OCI-LY7 (cell line): ENCODE results near the gene SPATA16. TPM values are rescaled to one million over a fixed set of nuclear protein-coding genes. Genes with fewer than 3 reads are reported as not detected.
"Not testable (repeated sequence)": the region's sequence is repeated elsewhere in the genome, so short reads cannot be mapped to it uniquely, and the experiment has no call there.

Experiments
- BruUV-seq: library from RNA; stranded (reverse); fragments of 400-500 nt; replicated peaks from 2 replicates; lab custom pipeline; 2021; lab: Mats Ljungman, UMichigan
- CTCF ChIA-PET: fragments of 300-600 bp; sonication (Branson Sonifier 250); formaldehyde crosslinking; loops from one replicate; lab custom pipeline; 2022; ENCODE audit warnings: antibody characterized with exemption; ENCODE audit not compliant: unreplicated experiment; lab: Charles Lee
- POLR2A ChIA-PET: fragments of 300-600 bp; sonication (Branson Sonifier 250); formaldehyde crosslinking; loops from one replicate; lab custom pipeline; 2022; ENCODE audit warnings: antibody characterized with exemption; lab: Charles Lee
- DNase-seq: peaks from one replicate; pipeline ENCODE4 v3.0.0-alpha.2; 2015; ENCODE audit warnings: low spot score
- H2AFZ ChIP-seq: fragments of 200-600 bp; sonication (generic), shearing (Covaris generic); 2 replicates; pipeline ENCODE4 v1.6.1; 2014; ENCODE audit warnings: mild to moderate bottlenecking, antibody characterized with exemption, low read length, moderate library complexity
- H3K27ac ChIP-seq: fragments of 200-600 bp; sonication (generic); 2 replicates; pipeline ENCODE4 v1.5.1; 2014; ENCODE audit warnings: mixed run types, low read depth, mild to moderate bottlenecking, moderate library complexity, low read length, inconsistent platforms; ENCODE audit not compliant: poor library complexity, severe bottlenecking
- H3K36me3 ChIP-seq: fragments of 200-600 bp; sonication (generic); 2 replicates; pipeline ENCODE4 v1.6.1; 2014; ENCODE audit warnings: mild to moderate bottlenecking, antibody characterized with exemption, low read length, moderate library complexity, mixed read lengths; ENCODE audit not compliant: insufficient read depth
- H3K4me1 ChIP-seq: fragments of 200-600 bp; sonication (generic); 2 replicates; pipeline ENCODE4 v1.5.1; 2014; ENCODE audit warnings: mild to moderate bottlenecking, low read length; ENCODE audit not compliant: insufficient read depth, poor library complexity, severe bottlenecking
- H3K4me2 ChIP-seq: fragments of 200-600 bp; sonication (generic); 2 replicates; pipeline ENCODE4 v1.6.1; 2014; ENCODE audit warnings: mild to moderate bottlenecking, low read length
- H3K4me3 ChIP-seq: fragments of 200-600 bp; sonication (generic); 2 replicates; pipeline ENCODE4 v1.5.1; 2014; ENCODE audit warnings: mild to moderate bottlenecking, low read depth, low read length; ENCODE audit not compliant: poor library complexity, severe bottlenecking
- H3K79me2 ChIP-seq: fragments of 200-600 bp; sonication (generic); 2 replicates; pipeline ENCODE4 v1.6.1; 2016; ENCODE audit warnings: low read depth, mild to moderate bottlenecking, low read length, moderate library complexity, mixed read lengths; ENCODE audit not compliant: insufficient read depth
- H3K9me2 ChIP-seq: fragments of 200-600 bp; sonication (generic); 2 replicates; pipeline ENCODE4 v1.6.1; 2016; ENCODE audit warnings: mild to moderate bottlenecking, low read length, mixed read lengths; ENCODE audit not compliant: insufficient read depth
- H3K9me3 ChIP-seq: fragments of 200-600 bp; sonication (generic); 2 replicates; pipeline ENCODE4 v1.6.1; 2014; ENCODE audit warnings: mild to moderate bottlenecking, mixed run types, low read length, mixed read lengths
- H4K20me1 ChIP-seq: fragments of 200-600 bp; sonication (generic); 2 replicates; pipeline ENCODE4 v1.6.1; 2014; ENCODE audit warnings: mild to moderate bottlenecking, antibody characterized with exemption, low read length, moderate library complexity, mixed read lengths; ENCODE audit not compliant: insufficient read depth
- CTCF ChIP-seq: fragments of 200-600 bp; sonication (generic); conservative IDR thresholded peaks from 2 replicates; pipeline ENCODE4 v1.5.1; 2014; ENCODE audit warnings: mild to moderate bottlenecking, antibody characterized with exemption, low read length, moderate library complexity, mixed read lengths
- EZH2phosphoT487 ChIP-seq: fragments of 200-600 bp; sonication (generic); IDR thresholded peaks from 2 replicates; pipeline ENCODE4 v1.6.1; 2018; ENCODE audit warnings: low read depth, borderline replicate concordance, mild to moderate bottlenecking, mixed run types, antibody characterized with exemption, low read length, moderate library complexity, mixed read lengths
- intact Hi-C: fragments of 100-400 bp; cut with micrococcal nuclease; formaldehyde crosslinking; loops from one replicate; pipeline ENCODE4 v1.10.0; 2022; ENCODE audit not compliant: unreplicated experiment
- total RNA-seq, 2 experiments: library from RNA; depleted of rRNA in 1 of 2; stranded (reverse); fragments of >200 nt in 1 of 2; shearing (Covaris generic) in 1 of 2; gene quantifications; 2 replicates each; pipeline ENCODE4 v1.2.3, GENCODE V29; 2014 to 2022

Gene SPATA16
- total RNA-seq, 2 experiments from 2014 or later: not detected

GRCh38 chr3:173156533-173156932 lies 15.5 kb upstream of the SPATA16 start:
- H3K9me3 ChIP-seq, CTCF ChIA-PET, H3K4me3 ChIP-seq, intact Hi-C loops, H3K27ac ChIP-seq, H2AFZ ChIP-seq, DNase-seq, H3K4me2 ChIP-seq, H3K36me3 ChIP-seq, H3K79me2 ChIP-seq, BruUV-seq, H3K4me1 ChIP-seq, H3K9me2 ChIP-seq, POLR2A ChIA-PET, H4K20me1 ChIP-seq: not testable (repeated sequence)

- H4K20me1 ChIP-seq: no peaks in the 10 kb centered on the region
- no peaks in the 10 kb centered on the region for H3K9me2 ChIP-seq
- no peak overlapping the region for H3K4me2 ChIP-seq
- POLR2A ChIA-PET: interaction anchor here (0.6 kb wide), 2 partner anchors 323 to 1481 kb away, joined by 3 read pairs; no protein-coding TSS in a partner anchor
- no peak overlapping the region for H3K27ac ChIP-seq
- DNase-seq: no peak
- H3K36me3 ChIP-seq: no peaks in the 10 kb centered on the region
- H3K79me2 ChIP-seq: no peaks in the 10 kb centered on the region
- no TSS peak for BruUV-seq
- TF ChIP-seq CTCF (no peak), EZH2phosphoT487 (no peak)
- CTCF ChIA-PET: no interaction called here
- no peak overlapping the region for H2AFZ ChIP-seq
- no peaks in the 10 kb centered on the region for H3K9me3 ChIP-seq
- intact Hi-C loops: no loop called here
- no peaks in the 10 kb centered on the region for H3K4me1 ChIP-seq
- H3K4me3 ChIP-seq: no peak overlapping the region
These were observed 12.6 kb upstream of the SPATA16 start for GRCh38 chr3:173153631-173154030.

GRCh38 chr3:173139420-173139819 lies 1.6 kb downstream of the SPATA16 start:
- intact Hi-C loops: no loop called here
- no TSS peak for BruUV-seq
- Histone ChIP-seq H3K4me3 (no peak overlapping the region), H3K79me2 (no peaks in the 10 kb centered on the region), H2AFZ (no peak overlapping the region), H3K4me1 (no peaks in the 10 kb centered on the region), H3K4me2 (no peak overlapping the region), H3K36me3 (no peaks in the 10 kb centered on the region), H4K20me1 (no peaks in the 10 kb centered on the region), H3K27ac (no peak overlapping the region), H3K9me2 (no peaks in the 10 kb centered on the region), H3K9me3 (no peaks in the 10 kb centered on the region)
- TF ChIP-seq CTCF: no peak
- no peak for TF ChIP-seq EZH2phosphoT487
- ChIA-PET POLR2A (interaction anchor here (0.9 kb wide), 1 partner anchor 23 kb away, joined by 3 read pairs; no protein-coding TSS in a partner anchor), CTCF (no interaction called here)
- no peak for DNase-seq
